Cardiac muscle cell (in vitro differentiated cells and primary cell): Measurements from ENCODE around the gene WFDC10A. TPM values are rescaled to one million over a fixed set of nuclear protein-coding genes. Genes with fewer than 3 reads are reported as not detected.
"Not testable (repeated sequence)": the region's sequence is repeated elsewhere in the genome, so short reads cannot be mapped to it uniquely, and the experiment has no call there.

Source experiments
- DNase-seq, 2 donors: peaks; one replicate each; pipeline versions ENCODE4 v3.0.0 to v3.0.0-alpha.2; 2010 to 2017; ENCODE audit warnings: low read depth in 1 of 2, low spot score in 1 of 2
- H3K27ac ChIP-seq: fragments of 200-600 bp; sonication (generic); 2 replicates; pipeline ENCODE4 v1.5.1; 2016
- H3K27me3 ChIP-seq: fragments of 200-600 bp; sonication (generic); 2 replicates; pipeline ENCODE4 v1.6.0; 2016; ENCODE audit warnings: control low read depth
- H3K36me3 ChIP-seq: fragments of 200-600 bp; sonication (generic); 2 replicates; pipeline ENCODE4 v1.5.1; 2016; ENCODE audit warnings: control low read depth
- H3K4me1 ChIP-seq: fragments of 200-600 bp; sonication (generic); 2 replicates; pipeline ENCODE4 v1.8.1; 2017; ENCODE audit warnings: low read depth, mild to moderate bottlenecking, mixed run types
- H3K4me3 ChIP-seq: fragments of 200-600 bp; sonication (generic); 2 replicates; pipeline ENCODE4 v1.5.1; 2016; ENCODE audit warnings: mild to moderate bottlenecking
- H3K9me3 ChIP-seq: fragments of 200-600 bp; sonication (generic); 2 replicates; pipeline ENCODE4 v1.5.1; 2017; ENCODE audit warnings: low read depth, mild to moderate bottlenecking, control low read depth
- polyA plus RNA-seq: library from polyadenylated mRNA; unstranded; fragments of >200 nt; fragmentation: Nextera tagmentation; extraction: Ambion mirVana; gene quantifications from 2 replicates; pipeline ENCODE4 v1.2.1, GENCODE V29; 2016
- total RNA-seq: library from RNA; depleted of rRNA; stranded (reverse); fragments of >200 nt; gene quantifications from 2 replicates; pipeline ENCODE4 v1.2.3, GENCODE V29; 2016
- TF ChIP-seq, protein P1 (sequence below): IDR thresholded peaks from 2 replicates; pipeline ENCODE4 v1.5.1; 2012; ENCODE audit warnings: low read depth, mild to moderate bottlenecking, low read length

WFDC10A gene
- total and polyA plus RNA-seq, 2 experiments from 2014 or later: not detected

DNA sequence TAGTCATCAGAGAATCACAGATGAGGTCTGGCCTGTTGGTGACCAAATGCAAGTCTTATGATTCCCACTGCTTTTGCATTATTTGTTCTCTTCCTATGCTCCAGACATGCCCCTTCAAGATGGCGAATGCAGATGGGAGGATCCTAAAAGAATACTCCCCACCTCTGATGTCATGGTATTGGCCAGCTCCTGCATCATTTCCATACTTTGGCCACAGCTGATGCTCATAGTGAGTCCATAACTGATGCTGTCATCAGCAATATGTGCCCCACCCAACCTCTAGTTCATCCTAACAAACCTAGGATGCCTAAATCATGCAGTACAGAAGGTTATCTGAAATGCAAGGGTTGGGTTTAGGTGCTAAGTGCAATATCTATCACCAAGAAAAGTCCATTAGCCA lies 7.0 kb downstream of the WFDC10A start:
- no peak for DNase-seq
- H3K9me3 ChIP-seq: no peaks in the 10 kb centered on the region
- H3K4me3 ChIP-seq: no peak overlapping the region
- H3K27me3 ChIP-seq: no peaks in the 10 kb centered on the region
- H3K4me1 ChIP-seq: no peaks in the 10 kb centered on the region
- H3K27ac ChIP-seq: no peak overlapping the region
- H3K36me3 ChIP-seq: no peaks in the 10 kb centered on the region
- TF ChIP-seq, protein P1, sequence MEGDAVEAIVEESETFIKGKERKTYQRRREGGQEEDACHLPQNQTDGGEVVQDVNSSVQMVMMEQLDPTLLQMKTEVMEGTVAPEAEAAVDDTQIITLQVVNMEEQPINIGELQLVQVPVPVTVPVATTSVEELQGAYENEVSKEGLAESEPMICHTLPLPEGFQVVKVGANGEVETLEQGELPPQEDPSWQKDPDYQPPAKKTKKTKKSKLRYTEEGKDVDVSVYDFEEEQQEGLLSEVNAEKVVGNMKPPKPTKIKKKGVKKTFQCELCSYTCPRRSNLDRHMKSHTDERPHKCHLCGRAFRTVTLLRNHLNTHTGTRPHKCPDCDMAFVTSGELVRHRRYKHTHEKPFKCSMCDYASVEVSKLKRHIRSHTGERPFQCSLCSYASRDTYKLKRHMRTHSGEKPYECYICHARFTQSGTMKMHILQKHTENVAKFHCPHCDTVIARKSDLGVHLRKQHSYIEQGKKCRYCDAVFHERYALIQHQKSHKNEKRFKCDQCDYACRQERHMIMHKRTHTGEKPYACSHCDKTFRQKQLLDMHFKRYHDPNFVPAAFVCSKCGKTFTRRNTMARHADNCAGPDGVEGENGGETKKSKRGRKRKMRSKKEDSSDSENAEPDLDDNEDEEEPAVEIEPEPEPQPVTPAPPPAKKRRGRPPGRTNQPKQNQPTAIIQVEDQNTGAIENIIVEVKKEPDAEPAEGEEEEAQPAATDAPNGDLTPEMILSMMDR: no peak

DNA sequence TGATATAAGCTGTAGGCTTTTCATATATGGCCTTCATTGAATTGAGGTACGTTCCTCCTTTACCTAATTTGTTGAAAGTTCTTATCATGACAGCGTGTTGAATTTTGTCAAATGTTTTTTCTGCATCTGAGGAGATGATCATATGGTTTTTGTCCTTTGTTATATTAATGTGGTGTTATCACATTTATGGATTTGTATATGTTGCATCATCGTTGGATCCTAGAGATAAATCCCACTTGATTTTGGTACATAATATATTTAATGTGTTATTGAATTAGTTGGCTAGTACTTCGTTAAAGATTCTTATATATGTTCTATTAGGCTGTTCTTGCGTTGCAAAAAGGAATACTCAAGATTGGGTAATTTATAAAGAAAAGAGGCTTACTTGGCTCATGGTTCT lies 10.1 kb downstream of the WFDC10A start:
- H3K4me3 ChIP-seq: no peak overlapping the region
- DNase-seq: no peak
- TF ChIP-seq, protein P1: no peak
- no peak overlapping the region for H3K27ac ChIP-seq
- H3K36me3 ChIP-seq: no peaks in the 10 kb centered on the region
- no peaks in the 10 kb centered on the region for H3K9me3 ChIP-seq
- no peaks in the 10 kb centered on the region for H3K27me3 ChIP-seq
- no peaks in the 10 kb centered on the region for H3K4me1 ChIP-seq

DNA sequence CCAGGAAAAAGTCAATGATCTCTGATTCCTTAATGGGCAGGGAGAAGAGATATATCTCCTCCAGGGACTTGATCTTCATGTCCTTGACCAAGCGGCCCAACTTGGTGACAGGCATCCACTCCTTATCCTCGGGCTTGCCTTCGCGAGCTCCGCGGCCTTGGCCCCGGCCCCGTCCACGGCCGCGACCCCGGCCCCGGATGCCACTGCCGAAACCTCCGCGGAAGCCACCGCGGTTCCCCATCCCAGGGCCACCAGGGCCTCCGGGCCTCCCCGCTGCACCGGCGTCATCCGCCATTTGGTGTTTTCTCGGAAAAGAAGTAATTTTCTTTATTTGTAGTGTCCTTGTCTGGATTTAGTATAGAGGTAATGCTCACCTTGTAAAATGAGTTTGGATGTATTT lies 11.5 kb downstream of the WFDC10A start:
- not testable (repeated sequence) for H3K4me3 ChIP-seq, H3K9me3 ChIP-seq, DNase-seq, H3K36me3 ChIP-seq, H3K27me3 ChIP-seq, H3K27ac ChIP-seq, H3K4me1 ChIP-seq

DNA sequence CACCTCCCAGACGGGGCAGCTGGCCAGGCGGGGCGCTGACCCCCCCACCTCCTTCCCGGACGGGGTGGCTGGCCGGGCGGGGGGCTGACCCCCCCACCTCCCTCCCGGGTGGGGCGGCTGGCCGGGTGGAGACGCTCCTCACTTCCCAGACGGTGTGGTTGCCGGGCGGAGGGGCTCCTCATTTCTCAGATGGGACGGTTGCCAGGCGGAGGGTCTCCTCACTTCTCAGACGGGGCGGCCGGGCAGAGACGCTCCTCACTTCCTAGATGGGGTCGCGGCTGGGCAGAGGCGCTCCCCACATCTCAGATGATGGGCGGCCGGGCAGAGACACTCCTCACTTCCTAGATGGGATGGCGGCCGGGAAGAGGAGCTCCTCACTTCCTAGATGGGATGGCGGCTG lies 16.3 kb downstream of the WFDC10A start:
- H3K36me3 ChIP-seq, DNase-seq, H3K9me3 ChIP-seq, H3K27me3 ChIP-seq, H3K4me1 ChIP-seq, H3K4me3 ChIP-seq, H3K27ac ChIP-seq: not testable (repeated sequence)

DNA sequence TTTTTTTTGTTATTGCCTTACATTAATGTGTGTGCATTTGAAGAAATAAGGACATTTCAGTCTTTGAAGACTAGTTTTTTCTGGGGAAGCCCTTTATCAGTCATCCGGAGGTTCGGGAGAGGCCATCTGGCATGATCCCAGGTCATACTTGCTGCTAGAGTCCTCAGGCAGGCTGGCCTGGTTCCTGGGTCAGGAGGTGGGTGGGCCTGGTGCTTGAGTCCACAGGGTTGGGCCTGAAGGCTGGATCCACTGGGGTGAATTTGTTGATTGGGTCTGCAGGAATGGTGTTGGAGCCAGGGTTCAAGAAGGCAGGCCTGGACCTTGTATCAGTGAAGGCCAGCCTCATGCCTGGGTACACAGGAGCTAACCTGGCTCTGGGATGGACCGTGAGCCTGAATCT lies 17.3 kb downstream of the WFDC10A start:
- Histone ChIP-seq H3K27ac (no peak overlapping the region), H3K36me3 (no peaks in the 10 kb centered on the region), H3K4me3 (no peak overlapping the region), H3K4me1 (no peaks in the 10 kb centered on the region), H3K27me3 (no peaks in the 10 kb centered on the region), H3K9me3 (no peaks in the 10 kb centered on the region)
- no peak for DNase-seq
- TF ChIP-seq, protein P1: no peak

DNA sequence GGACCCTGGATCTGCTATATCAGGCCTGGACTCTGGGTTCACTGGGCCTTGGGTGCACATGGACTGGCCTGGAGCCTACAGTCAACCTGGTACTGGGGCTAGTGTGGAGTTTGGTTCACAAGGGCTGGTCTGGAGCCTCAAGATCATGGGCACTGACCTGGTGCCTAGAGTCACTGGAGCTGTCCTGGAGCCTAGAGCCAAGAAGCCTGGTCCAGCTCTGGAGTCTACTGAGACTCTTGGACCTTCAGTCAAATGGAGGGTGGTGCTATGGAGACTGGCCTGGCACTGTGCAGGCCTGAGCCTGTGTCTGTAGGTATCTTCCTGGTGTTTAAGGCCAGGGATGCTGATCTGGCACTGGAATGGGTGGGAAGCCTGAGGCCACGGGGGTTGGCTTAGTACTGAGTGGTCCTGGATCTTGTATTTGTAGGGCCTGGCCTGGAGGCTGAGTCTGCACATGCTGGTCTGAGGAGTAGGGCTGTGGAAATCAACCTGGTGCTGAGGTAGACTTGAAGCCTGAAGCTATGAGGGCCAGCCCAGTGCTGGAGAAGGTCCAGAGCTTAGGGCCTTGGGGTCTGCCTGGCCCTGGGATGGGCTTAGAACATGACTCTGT lies 18.0 kb downstream of the WFDC10A start:
- Histone ChIP-seq H3K9me3 (no peaks in the 10 kb centered on the region), H3K4me1 (no peaks in the 10 kb centered on the region), H3K27me3 (no peaks in the 10 kb centered on the region), H3K36me3 (no peaks in the 10 kb centered on the region), H3K27ac (no peak overlapping the region), H3K4me3 (no peak overlapping the region)
- no peak for DNase-seq
- TF ChIP-seq, protein P1: no peak
